ENCODE results near the gene CD40LG. TPM values are rescaled to one million over a fixed set of nuclear protein-coding genes. Genes with fewer than 3 reads are reported as not detected.

CD40LG gene
- total RNA-seq, 4 donors from 2014 or later, result not detected

- WGBS, 2 donors, result 71 to 89% methylated on average over 1 of the region's 1 CpG
- intact Hi-C loops (cut with DNase I; ENCODE audit: low total_unique reads), result no loop called here
- TF ChIP-seq POLR2A (IDR thresholded peaks at IDR 0.05) (no peak), CTCF (IDR thresholded peaks at IDR 0.05) (no peak)
- H3K4me3 ChIP-seq (ENCODE audit: low read depth, poor library complexity, severe bottlenecking), result no peak overlapping the region
- DNase-seq (ENCODE audit: low spot score in 2 of 2), result no peak
These were observed 21.1 kb upstream of the CD40LG start for GRCh38 chrX:136626891-136627290.

- TF ChIP-seq CTCF (IDR thresholded peaks at IDR 0.05), result no peak
- TF ChIP-seq POLR2A (IDR thresholded peaks at IDR 0.05), result no peak
- intact Hi-C loops (cut with DNase I; ENCODE audit: low total_unique reads), result no loop called here
- no peak for DNase-seq (ENCODE audit: low spot score in 2 of 2)
- H3K4me3 ChIP-seq (ENCODE audit: low read depth, poor library complexity, severe bottlenecking), result no peak overlapping the region
- WGBS, 2 donors, result 82 to 94% methylated on average over 4 of the region's 4 CpGs
These were observed 20.5 kb upstream of the CD40LG start for GRCh38 chrX:136627409-136627808.

- WGBS, 2 donors, result 54 to 84% methylated on average over 6 of the region's 6 CpGs
- no peak for TF ChIP-seq POLR2A (IDR thresholded peaks at IDR 0.05)
- intact Hi-C loops (cut with DNase I; ENCODE audit: low total_unique reads), result no loop called here
- no peak overlapping the region for H3K4me3 ChIP-seq (ENCODE audit: low read depth, poor library complexity, severe bottlenecking)
- no peak for DNase-seq (ENCODE audit: low spot score in 2 of 2)
These were observed 18.7 kb upstream of the CD40LG start for GRCh38 chrX:136629084-136629750.

- intact Hi-C loops (cut with DNase I; ENCODE audit: low total_unique reads), result no loop called here
These were observed 17.1 kb upstream of the CD40LG start for GRCh38 chrX:136630881-136631280.

GRCh38 chrX:136635235-136635634 lies 12.7 kb upstream of the CD40LG start:
- TF ChIP-seq POLR2A (IDR thresholded peaks at IDR 0.05) (no peak), CTCF (IDR thresholded peaks at IDR 0.05) (no peak)
- DNase-seq (ENCODE audit: low spot score in 2 of 2), result no peak
- 71 to 79% methylated on average over 6 of the region's 6 CpGs for WGBS, 2 donors
- H3K4me3 ChIP-seq (ENCODE audit: low read depth, poor library complexity, severe bottlenecking), result no peak overlapping the region
- intact Hi-C loops (cut with DNase I; ENCODE audit: low total_unique reads), result no loop called here

More at GRCh38 chrX:136630881-136631280, 17.1 kb upstream of the CD40LG start:
- no peak overlapping the region for H3K4me3 ChIP-seq (ENCODE audit: low read depth, poor library complexity, severe bottlenecking)
- no peak for DNase-seq (ENCODE audit: low spot score in 2 of 2)
- 44 to 71% methylated on average over 1 of the region's 1 CpG for WGBS, 2 donors
- TF ChIP-seq CTCF (IDR thresholded peaks at IDR 0.05) (no peak), POLR2A (IDR thresholded peaks at IDR 0.05) (no peak)

GRCh38 chrX:136636121-136636520 lies 11.8 kb upstream of the CD40LG start:
- WGBS, 2 donors, result 38 to 53% methylated on average over 2 to 3 of the region's 3 CpGs
- intact Hi-C loops (cut with DNase I; ENCODE audit: low total_unique reads), result no loop called here

More at GRCh38 chrX:136636121-136636520, 11.8 kb upstream of the CD40LG start:
- DNase-seq (ENCODE audit: low spot score in 2 of 2), result no peak
- TF ChIP-seq CTCF (IDR thresholded peaks at IDR 0.05), result no peak
- no peak for TF ChIP-seq POLR2A (IDR thresholded peaks at IDR 0.05)
- H3K4me3 ChIP-seq (ENCODE audit: low read depth, poor library complexity, severe bottlenecking), result no peak overlapping the region

All from lower leg skin (tissue), 4 donors.